Pancreas (tissue), 10 donors: ENCODE results near the gene SGMS1. TPM values are rescaled to one million over a fixed set of nuclear protein-coding genes. Genes with fewer than 3 reads are reported as not detected.

ENCODE experiments used
- ATAC-seq, 4 donors: fragments of 200-7000 bp; cut with Tn5 transposase; one replicate each; pipeline versions ENCODE4 v1.8.0 to v1.9.1; 2020; ENCODE audit warnings: mild to moderate bottlenecking in 4 of 4, moderate library complexity in 4 of 4
- DNase-seq, 6 donors: peaks; one replicate each; pipeline ENCODE4 v3.0.0-alpha.2; 2020
- FAIRE-seq: peaks from 2 replicates; lab custom pipeline; 2012; peaks lifted over from hg19 to GRCh38; lab: Jason Lieb, UNC
- H3K27ac ChIP-seq, 4 donors: fragments of 200-600 bp; sonication (generic); 1 replicate in 3 of 4; 2 replicates in 1 of 4; pipeline versions ENCODE4 v1.5.0 to v1.8.0; 2020
- H3K27me3 ChIP-seq, 4 donors: fragments of 200-600 bp; one replicate each; pipeline ENCODE4 v1.8.0; 2021
- H3K36me3 ChIP-seq, 3 donors: fragments of 200-600 bp; sonication (generic) in 1 of 3; one replicate each; pipeline versions ENCODE4 v1.5.0 to v1.8.0; 2020 to 2021
- H3K4me1 ChIP-seq, 3 donors: fragments of 200-600 bp; one replicate each; pipeline ENCODE4 v1.8.0; 2021
- H3K4me3 ChIP-seq, 4 donors: fragments of 200-600 bp; sonication (generic) in 2 of 4; one replicate each; pipeline versions ENCODE4 v1.5.0 to v1.8.0; 2020 to 2021
- H3K9me3 ChIP-seq, 4 donors: fragments of 200-600 bp; one replicate each; pipeline ENCODE4 v1.8.0; 2021
- CTCF ChIP-seq, 4 donors: fragments of 200-600 bp; sonication (generic) in 3 of 4; IDR thresholded peaks; one replicate each; pipeline versions ENCODE4 v1.5.0 to v1.8.0; 2021; ENCODE audit warnings: antibody characterized with exemption in 4 of 4
- WGBS, 2 donors: extraction: QIAGEN DNeasy Blood & Tissue Kit; methylation state at CpG; one replicate each; pipeline ENCODE4 v1.1.7; 2013; 5-methylcytosine and 5-hydroxymethylcytosine counted together
- intact Hi-C, 3 donors: fragments of 100-400 bp; cut with DNase I; formaldehyde crosslinking; loops; one replicate each; pipeline versions ENCODE4 v1.11.1 to v1.14.2; 2022
- polyA plus RNA-seq, 2 donors: library from polyadenylated mRNA; stranded (reverse); fragments of 200-250 nt; gene quantifications; one replicate each; pipeline ENCODE4 v1.2.3, GENCODE V29; 2013
- total RNA-seq, 6 donors: library from RNA; stranded (reverse); fragmentation: NEBNext Ultra II Directional in 4 of 6; extraction: Animal tissue kit (Norgen Biotek cat#: 25700) in 4 of 6; gene quantifications; one replicate each; pipeline versions ENCODE4 v1.2.1 to v1.2.4, GENCODE V29; 2021 to 2023
- donor health status: healthy with polysubstance abuse.
- donor health status: DM: no; HTN: no; CAD: no; lungs with moderate emphysema.
- donor health status: DM: no; HTN: no; CAD: no.
- donor health status: control.
- donor health status: control.
- donor health status: Bipolar disorder and iron deficiency.
- donor health status: DM: yes; HTN: yes; CAD: no.
- donor health status: DM: no; HTN: no; CAD: no.
- donor health status: DM: no; HTN: no; CAD: no.
- donor health status: DM: yes; HTN: yes; CAD: no.

Gene SGMS1
- total and polyA plus RNA-seq, 8 donors: 4.8 to 21.6 (median 13.2) TPM

GRCh38 chr10:50416181-50416824 is 207.5 kb downstream of the SGMS1 start:
- ATAC-seq: no peak
- peak overlapping the region in 1 of 4 donors; percentile 3 for H3K4me3 ChIP-seq
- TF ChIP-seq CTCF (IDR thresholded peaks at IDR 0.05): no peak

GRCh38 chr10:50415292-50415691 is 208.5 kb downstream of the SGMS1 start:
- Histone ChIP-seq H3K4me3 (no peak overlapping the region), H3K27ac (no peak overlapping the region), H3K36me3 (no peaks in the 10 kb centered on the region), H3K27me3 (no peaks in the 10 kb centered on the region), H3K9me3 (no peaks in the 10 kb centered on the region), H3K4me1 (peaks cover 3 to 35% (median 21%) of the 10 kb centered on the region in 3 donors)
- TF ChIP-seq CTCF (IDR thresholded peaks at IDR 0.05): no peak
- intact Hi-C loops: no loop called here
- FAIRE-seq: no peak
- 93 to 94% methylated on average over 3 of the region's 3 CpGs for WGBS, 2 donors
- ATAC-seq: no peak
- DNase-seq: no peak

More at GRCh38 chr10:50416181-50416824, 207.5 kb downstream of the SGMS1 start:
- FAIRE-seq (no peak), DNase-seq (no peak)
- Histone ChIP-seq H3K27ac (no peak overlapping the region), H3K9me3 (no peaks in the 10 kb centered on the region), H3K36me3 (no peaks in the 10 kb centered on the region), H3K27me3 (no peaks in the 10 kb centered on the region), H3K4me1 (peaks cover 3 to 35% (median 18%) of the 10 kb centered on the region in 3 donors)
- intact Hi-C loops: no loop called here
- 25 to 34% methylated on average over 2 of the region's 2 CpGs for WGBS, 2 donors

GRCh38 chr10:50410066-50410811 is 213.5 kb downstream of the SGMS1 start:
- DNase-seq (no peak), ATAC-seq (peak in 1 of 4 donors; percentile 11), FAIRE-seq (no peak)
- Histone ChIP-seq H3K27ac (no peak overlapping the region), H3K4me1 (peaks cover 0 to 19% (median 13%) of the 10 kb centered on the region in 3 donors), H3K27me3 (no peaks in the 10 kb centered on the region), H3K4me3 (no peak overlapping the region), H3K36me3 (no peaks in the 10 kb centered on the region), H3K9me3 (no peaks in the 10 kb centered on the region)
- no peak for TF ChIP-seq CTCF (IDR thresholded peaks at IDR 0.05)
- WGBS, 2 donors: 61 to 64% methylated on average over 6 of the region's 6 CpGs
- intact Hi-C loops: no loop called here

GRCh38 chr10:50407076-50407801 is 216.5 kb downstream of the SGMS1 start:
- no peak for DNase-seq
- WGBS, 2 donors: 89 to 94% methylated on average over 7 of the region's 7 CpGs
- H3K4me3 ChIP-seq: no peak overlapping the region
- H3K36me3 ChIP-seq: no peaks in the 10 kb centered on the region
- no peaks in the 10 kb centered on the region for H3K27me3 ChIP-seq
- no peak for TF ChIP-seq CTCF (IDR thresholded peaks at IDR 0.05)
- no peak for ATAC-seq
- no peaks in the 10 kb centered on the region for H3K9me3 ChIP-seq
- intact Hi-C loops: no loop called here
- no peak overlapping the region for H3K27ac ChIP-seq
- FAIRE-seq: no peak
- H3K4me1 ChIP-seq: peaks cover 3 to 11% (median 6%) of the 10 kb centered on the region in 3 donors
